Measurements from ENCODE around the gene TERT. TPM values are rescaled to one million over a fixed set of nuclear protein-coding genes. Genes with fewer than 3 reads are reported as not detected.

The TERT gene
- total RNA-seq, 1 donor from 2014 or later: 2.4 TPM

- no peak overlapping the region for H3K9ac ChIP-seq
- Mint-ChIP-seq H3K36me3 (no peaks in the 10 kb centered on the region), H3K9me3 (no peaks in the 10 kb centered on the region), H3K4me1 (peaks cover 6% of the 10 kb centered on the region), H3K4me3 (no peak overlapping the region), H3K27me3 (ENCODE audit: insufficient read depth, low read depth) (peaks cover 10% of the 10 kb centered on the region), H3K27ac (no peak overlapping the region)
- no peak for DNase-seq (ENCODE audit: low spot score)
- no peaks in the 10 kb centered on the region for H3K4me1 ChIP-seq
- no peaks in the 10 kb centered on the region for H4K20me1 ChIP-seq (ENCODE audit: low read depth)
- H3K36me3 ChIP-seq: no peaks in the 10 kb centered on the region
- H3K4me2 ChIP-seq: no peak overlapping the region
- no peak overlapping the region for H3K27ac ChIP-seq
- H3K27me3 ChIP-seq: no peaks in the 10 kb centered on the region
- TF ChIP-seq CTCF (IDR thresholded peaks at IDR 0.05): no peak
- no peak for TF ChIP-seq EZH2 (IDR thresholded peaks at IDR 0.05)
- no peak for TF ChIP-seq EZH2phosphoT487 (IDR thresholded peaks at IDR 0.05)
- H3K79me2 ChIP-seq (ENCODE audit: low read depth): no peaks in the 10 kb centered on the region
- H3K9me3 ChIP-seq (ENCODE audit: low read depth): no peaks in the 10 kb centered on the region
- no peaks in the 10 kb centered on the region for H3F3A ChIP-seq (ENCODE audit: low read depth)
- H2AFZ ChIP-seq (replicated peaks): no peak overlapping the region
- H3K4me3 ChIP-seq: no peak overlapping the region
Measured at GRCh38 chr5:1227667-1228066, 67.2 kb downstream of the TERT start.

GRCh38 chr5:1226839-1227581 lies 67.9 kb downstream of the TERT start:
- Histone ChIP-seq H3K9ac (no peak overlapping the region), H3K79me2 (ENCODE audit: low read depth) (no peaks in the 10 kb centered on the region), H4K20me1 (ENCODE audit: low read depth) (no peaks in the 10 kb centered on the region), H3K4me1 (no peaks in the 10 kb centered on the region), H3K27me3 (no peaks in the 10 kb centered on the region), H3K9me3 (ENCODE audit: low read depth) (no peaks in the 10 kb centered on the region), H3K4me2 (no peak overlapping the region), H3F3A (ENCODE audit: low read depth) (peaks cover 4% of the 10 kb centered on the region), H3K27ac (no peak overlapping the region), H3K36me3 (no peaks in the 10 kb centered on the region), H3K4me3 (no peak overlapping the region), H2AFZ (replicated peaks) (no peak overlapping the region)
- Mint-ChIP-seq H3K27me3 (ENCODE audit: insufficient read depth, low read depth) (peaks cover 13% of the 10 kb centered on the region), H3K4me1 (peaks cover 6% of the 10 kb centered on the region), H3K27ac (peak overlapping the region; percentile 27), H3K36me3 (no peaks in the 10 kb centered on the region), H3K9me3 (no peaks in the 10 kb centered on the region), H3K4me3 (no peak overlapping the region)
- TF ChIP-seq EZH2phosphoT487 (IDR thresholded peaks at IDR 0.05) (no peak), CTCF (IDR thresholded peaks at IDR 0.05) (no peak), EZH2 (IDR thresholded peaks at IDR 0.05) (no peak)
- DNase-seq (ENCODE audit: low spot score): no peak

- no peaks in the 10 kb centered on the region for H3K36me3 Mint-ChIP-seq
- no peaks in the 10 kb centered on the region for H3K9me3 Mint-ChIP-seq
- no peak for DNase-seq (ENCODE audit: low spot score)
- Histone ChIP-seq H3K4me3 (no peak overlapping the region), H3K9me3 (ENCODE audit: low read depth) (no peaks in the 10 kb centered on the region), H3K79me2 (ENCODE audit: low read depth) (no peaks in the 10 kb centered on the region), H4K20me1 (ENCODE audit: low read depth) (no peaks in the 10 kb centered on the region), H3F3A (ENCODE audit: low read depth) (peaks cover 6% of the 10 kb centered on the region), H3K4me1 (no peaks in the 10 kb centered on the region), H2AFZ (replicated peaks) (no peak overlapping the region), H3K36me3 (no peaks in the 10 kb centered on the region), H3K27me3 (no peaks in the 10 kb centered on the region), H3K9ac (no peak overlapping the region), H3K4me2 (no peak overlapping the region), H3K27ac (no peak overlapping the region)
- H3K27ac Mint-ChIP-seq: no peak overlapping the region
- no peak for TF ChIP-seq EZH2 (IDR thresholded peaks at IDR 0.05)
- no peak for TF ChIP-seq CTCF (IDR thresholded peaks at IDR 0.05)
- TF ChIP-seq EZH2phosphoT487 (IDR thresholded peaks at IDR 0.05): no peak
- H3K27me3 Mint-ChIP-seq (ENCODE audit: insufficient read depth, low read depth): peaks cover 17% of the 10 kb centered on the region
- H3K4me3 Mint-ChIP-seq: no peak overlapping the region
- H3K4me1 Mint-ChIP-seq: peaks cover 6% of the 10 kb centered on the region
Measured at GRCh38 chr5:1226231-1226630, 68.6 kb downstream of the TERT start.
